Measurements from ENCODE around the gene BRSK2. TPM values are rescaled to one million over a fixed set of nuclear protein-coding genes. Genes with fewer than 3 reads are reported as not detected.

Gene BRSK2
- total and polyA plus RNA-seq, 9 of the 15 experiments (the other 6 are each of a cell fraction or from before 2014, with no cell fraction given), result 0.06 to 0.52 (median 0.18) TPM; not detected in 5

DNA sequence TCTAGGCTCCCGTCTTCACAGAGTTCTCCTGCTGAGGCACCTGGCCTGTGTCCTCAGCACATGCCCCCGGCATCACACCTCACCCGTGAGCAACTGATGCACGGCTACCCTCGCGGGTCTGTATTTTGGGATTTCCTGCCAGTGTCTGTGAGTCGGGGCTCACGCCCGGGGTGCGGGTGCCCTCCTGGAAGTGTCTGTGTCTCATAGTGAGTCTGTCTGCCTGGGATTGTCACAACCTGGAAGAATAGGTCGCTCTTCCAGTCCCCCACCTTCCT, 11.4 kb downstream of the BRSK2 start:
- no peak for TF ChIP-seq CC2D1A (IDR thresholded peaks at IDR 0.05)
- no peak for TF ChIP-seq CHCHD3 (CRISPR knock-in tag; IDR thresholded peaks at IDR 0.05)
- no peak for TF ChIP-seq ZNF212 (CRISPR knock-in tag; IDR thresholded peaks at IDR 0.05)
- TF ChIP-seq THRB (CRISPR knock-in tag; conservative IDR thresholded peaks at IDR 0.05), result no peak
- TF ChIP-seq MED1 (CRISPR knock-in tag; IDR thresholded peaks at IDR 0.05; ENCODE audit: borderline replicate concordance), result no peak
- no peak for TF ChIP-seq ZNF444 (CRISPR knock-in tag; IDR thresholded peaks at IDR 0.05)
- no peak for TF ChIP-seq POLR2A (conservative IDR thresholded peaks at IDR 0.05)
- no peak for TF ChIP-seq ZNF785 (CRISPR knock-in tag; IDR thresholded peaks at IDR 0.05)
- TF ChIP-seq ZNF133 (CRISPR knock-in tag; IDR thresholded peaks at IDR 0.05), result no peak
- no peak for TF ChIP-seq EWSR1 (IDR thresholded peaks at IDR 0.05; ENCODE audit: borderline replicate concordance, low read depth, partially characterized antibody)
- no peak for TF ChIP-seq NEUROD1 (IDR thresholded peaks at IDR 0.05; ENCODE audit: borderline replicate concordance, low read depth, low read length, partially characterized antibody)
- no peak for TF ChIP-seq HBP1 (CRISPR knock-in tag; IDR thresholded peaks at IDR 0.05)
- TF ChIP-seq E2F4 (CRISPR knock-in tag; IDR thresholded peaks at IDR 0.05; ENCODE audit: low read depth), result no peak
- TF ChIP-seq NFATC3 (IDR thresholded peaks at IDR 0.05), result no peak
- Histone ChIP-seq H3K9me3 (replicated peaks; ENCODE audit: control insufficient read depth, insufficient read depth, low read depth, low read length) (no peaks in the 10 kb centered on the region), H3K27me3 (ENCODE audit: control insufficient read depth in 2 of 2, insufficient read depth in 2 of 2, low read length in 2 of 2) (peaks cover 0 to 68% of the 10 kb centered on the region in 2 experiments; a peak in 2 of 5 replicates), H3K4me1 (replicated peaks in 1 of 2; ENCODE audit: control insufficient read depth in 2 of 2, insufficient read depth in 2 of 2, low read length in 2 of 2) (peaks cover 0 to 31% of the 10 kb centered on the region in 2 experiments; a peak in 2 of 5 replicates), H3K4me3 (no peak overlapping the region), H3K9ac (ENCODE audit: insufficient read depth in 1 of 2, low read depth in 2 of 2, low read length in 2 of 2) (no peak overlapping the region), H3K79me2 (ENCODE audit: control insufficient read depth, insufficient read depth, low read length) (no peaks in the 10 kb centered on the region), H3K27ac (ENCODE audit: extremely low read depth, low read depth, low read length) (no peak overlapping the region), H4K20me1 (replicated peaks; ENCODE audit: control insufficient read depth, insufficient read depth, low read length) (peaks cover 22% of the 10 kb centered on the region), H3K9me1 (ENCODE audit: control insufficient read depth, insufficient read depth, low read length) (no peaks in the 10 kb centered on the region), H3K36me3 (ENCODE audit: control insufficient read depth, insufficient read depth, low read length) (no peaks in the 10 kb centered on the region), H2AFZ (ENCODE audit: low read depth, low read length) (no peak overlapping the region), H3K4me2 (ENCODE audit: insufficient read depth, low read length) (no peak overlapping the region)
- 2% methylated on average over 8 of the region's 11 CpGs for WGBS (ENCODE audit: insufficient coverage, low coverage, missing lambda C conversion rate)
- BruUV-seq (replicated peaks), result no TSS peak
- POLR2A ChIA-PET, result no interaction called here
- no peak for FAIRE-seq
- CTCF ChIA-PET (ENCODE audit: low intra/inter-chr PET ratio), result no interaction called here
- intact Hi-C loops (cut with micrococcal nuclease), result no loop called here
- in situ Hi-C loops (cut with MboI), result no loop called here
- DNase-seq (ENCODE audit: extremely low read depth in 1 of 4, low spot score in 3 of 4), result no peak
- no peak for ATAC-seq

Data from K562 (cell line).